GM12872 (cell line): Measurements from ENCODE around the gene MRPL9.

ENCODE experiments used
- TF ChIP-seq, protein P1 (sequence below): IDR thresholded peaks from 3 replicates; pipeline ENCODE4 v1.5.1; 2011; ENCODE audit warnings: low read depth, mild to moderate bottlenecking, low read length, moderate library complexity; ENCODE audit not compliant: insufficient read depth

The MRPL9 gene

GRCh38 chr1:151799179-151800022, 36.1 kb upstream of the MRPL9 start:
- TF ChIP-seq, protein P1, sequence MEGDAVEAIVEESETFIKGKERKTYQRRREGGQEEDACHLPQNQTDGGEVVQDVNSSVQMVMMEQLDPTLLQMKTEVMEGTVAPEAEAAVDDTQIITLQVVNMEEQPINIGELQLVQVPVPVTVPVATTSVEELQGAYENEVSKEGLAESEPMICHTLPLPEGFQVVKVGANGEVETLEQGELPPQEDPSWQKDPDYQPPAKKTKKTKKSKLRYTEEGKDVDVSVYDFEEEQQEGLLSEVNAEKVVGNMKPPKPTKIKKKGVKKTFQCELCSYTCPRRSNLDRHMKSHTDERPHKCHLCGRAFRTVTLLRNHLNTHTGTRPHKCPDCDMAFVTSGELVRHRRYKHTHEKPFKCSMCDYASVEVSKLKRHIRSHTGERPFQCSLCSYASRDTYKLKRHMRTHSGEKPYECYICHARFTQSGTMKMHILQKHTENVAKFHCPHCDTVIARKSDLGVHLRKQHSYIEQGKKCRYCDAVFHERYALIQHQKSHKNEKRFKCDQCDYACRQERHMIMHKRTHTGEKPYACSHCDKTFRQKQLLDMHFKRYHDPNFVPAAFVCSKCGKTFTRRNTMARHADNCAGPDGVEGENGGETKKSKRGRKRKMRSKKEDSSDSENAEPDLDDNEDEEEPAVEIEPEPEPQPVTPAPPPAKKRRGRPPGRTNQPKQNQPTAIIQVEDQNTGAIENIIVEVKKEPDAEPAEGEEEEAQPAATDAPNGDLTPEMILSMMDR: no peak

- TF ChIP-seq, protein P1: no peak
Measured at GRCh38 chr1:151798571-151798970, 35.3 kb upstream of the MRPL9 start.

DNA sequence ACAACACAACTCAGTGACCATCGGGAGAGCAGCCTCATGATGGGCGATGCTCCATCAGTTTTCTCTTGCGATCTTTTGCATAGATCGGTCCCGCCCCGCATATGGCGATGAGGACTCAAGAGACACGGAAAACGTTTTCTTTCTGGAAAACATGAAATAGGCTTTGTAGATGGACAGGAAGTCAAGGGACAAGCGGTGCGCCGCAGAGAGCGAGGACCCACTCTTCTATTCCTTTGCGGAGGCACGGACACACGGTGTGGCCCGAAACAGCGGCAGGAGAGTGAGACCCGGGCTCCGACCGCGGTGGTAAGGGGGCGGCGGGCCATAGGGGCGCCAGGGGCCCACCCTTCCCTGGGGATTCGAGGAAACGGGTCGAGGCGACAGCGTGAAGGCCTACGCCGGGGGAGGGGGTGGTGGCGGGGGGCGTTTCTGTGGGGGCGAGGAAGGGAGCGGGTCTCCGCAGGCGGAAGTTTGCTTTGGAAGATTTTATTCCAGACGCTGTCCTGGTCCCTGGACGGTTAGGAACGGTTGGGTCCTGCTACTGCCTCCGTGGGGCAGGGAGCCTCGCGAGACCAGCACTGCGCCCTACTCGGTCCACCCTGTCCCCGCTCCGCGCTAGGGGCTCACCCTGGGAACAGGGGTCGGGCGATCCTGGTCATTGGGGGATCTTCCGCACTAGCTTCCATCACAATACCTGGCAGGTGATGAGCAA, 27.8 kb upstream of the MRPL9 start:
- TF ChIP-seq, protein P1: no peak

GRCh38 chr1:151790071-151790939, 27.0 kb upstream of the MRPL9 start, which contains the start of gene TDRKH:
TDRKH (minus strand) TSS chr1:151790500; CDS start chr1:151783022, 7,478 bp downstream.
- TF ChIP-seq, protein P1: peak; percentile 28; the same call in 1 of the 3 replicates

DNA sequence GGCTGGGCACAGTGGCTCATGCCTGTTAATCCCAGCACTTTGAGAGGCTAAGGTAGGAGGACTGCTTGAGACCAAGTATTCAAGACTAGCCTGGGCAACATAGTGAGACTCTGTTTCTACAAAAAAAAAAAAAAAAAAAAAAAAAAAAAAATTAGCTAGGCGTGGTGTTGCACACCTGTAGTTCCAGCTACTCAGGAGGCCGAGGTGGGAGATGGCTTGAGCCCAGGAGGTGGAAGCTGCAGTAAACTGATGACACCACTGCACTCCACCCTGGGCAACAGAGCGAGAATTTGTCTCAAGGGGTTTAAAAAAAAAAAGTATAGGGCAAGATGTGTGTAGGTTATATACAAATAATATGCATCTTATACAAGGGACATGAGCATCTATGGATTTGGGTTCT, 24.4 kb upstream of the MRPL9 start:
- TF ChIP-seq, protein P1: no peak

DNA sequence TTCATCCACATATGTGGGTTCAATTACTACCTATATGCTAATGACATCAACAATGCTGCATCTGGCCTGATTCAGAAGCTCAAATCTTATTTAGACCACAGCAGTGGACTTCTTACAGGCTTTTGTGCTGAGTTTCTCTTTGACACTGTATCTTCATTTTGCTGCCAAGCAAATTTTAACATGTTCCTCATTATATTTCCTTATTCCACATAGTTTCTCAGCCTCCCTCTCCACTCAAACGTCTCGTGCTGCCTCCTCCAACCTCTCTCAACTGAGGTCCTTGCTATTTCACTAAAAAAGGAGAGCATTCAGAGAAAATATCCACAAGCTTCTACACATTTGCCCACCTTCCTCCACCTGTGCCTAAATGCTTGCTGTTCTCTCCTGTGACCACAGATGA, 20.5 kb upstream of the MRPL9 start:
- TF ChIP-seq, protein P1: no peak
